Measurements from ENCODE around the gene KAZN.

Gene KAZN

DNA sequence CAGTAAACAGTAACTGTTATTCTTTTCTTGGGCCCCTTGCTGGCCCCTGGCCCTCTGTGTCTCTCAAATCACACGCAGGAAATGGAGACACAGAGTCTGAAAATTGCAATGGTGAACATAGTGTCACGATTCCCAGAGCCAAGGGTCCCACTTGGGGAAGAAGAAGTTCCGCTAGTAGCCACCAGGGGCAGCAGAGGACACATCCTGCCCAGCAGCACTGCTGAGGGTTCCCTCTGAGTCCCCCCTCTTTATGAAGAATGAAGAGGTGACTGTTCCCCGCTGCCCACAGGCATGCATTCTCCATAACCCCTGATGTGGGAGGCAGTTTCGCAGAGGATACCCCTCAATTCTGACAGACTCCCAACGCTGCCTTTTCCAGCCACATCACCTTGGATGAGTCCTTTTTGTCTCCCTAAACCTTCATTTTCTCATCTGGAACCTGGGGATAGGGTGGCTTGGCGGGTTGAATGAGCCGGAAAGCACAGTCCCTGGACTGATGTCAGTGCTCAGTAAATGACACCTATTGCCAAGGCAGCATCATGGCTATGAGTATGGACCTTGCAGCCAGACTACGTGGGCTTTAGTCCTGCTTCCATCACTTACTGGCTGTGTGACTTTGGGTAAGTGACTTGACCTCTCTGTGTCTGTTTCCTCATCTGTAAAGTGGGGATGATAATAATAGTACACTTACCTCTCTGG, 317.0 kb downstream of the KAZN start:
- no peak for DNase-seq (ENCODE audit: low read depth)

DNA sequence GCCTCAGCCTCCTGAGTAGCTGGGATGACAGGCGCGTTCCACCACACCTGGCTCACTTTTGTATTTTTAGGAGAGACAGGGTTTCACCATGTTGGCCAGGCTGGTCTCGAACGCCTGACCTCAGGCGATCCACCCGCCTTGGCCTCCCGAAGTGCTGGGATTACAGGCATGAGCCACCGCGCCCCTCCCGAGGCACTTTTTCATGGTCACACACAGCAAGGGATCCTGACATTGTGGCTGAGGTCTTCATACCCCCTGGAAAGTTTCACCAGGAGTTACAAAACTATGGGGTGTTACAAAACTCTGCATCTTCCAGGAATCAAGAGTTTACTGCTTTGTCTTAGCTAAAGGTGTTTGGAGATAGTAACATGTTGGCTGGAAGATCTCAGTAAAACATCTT, 320.8 kb downstream of the KAZN start:
- no peak for DNase-seq (ENCODE audit: low read depth)

DNA sequence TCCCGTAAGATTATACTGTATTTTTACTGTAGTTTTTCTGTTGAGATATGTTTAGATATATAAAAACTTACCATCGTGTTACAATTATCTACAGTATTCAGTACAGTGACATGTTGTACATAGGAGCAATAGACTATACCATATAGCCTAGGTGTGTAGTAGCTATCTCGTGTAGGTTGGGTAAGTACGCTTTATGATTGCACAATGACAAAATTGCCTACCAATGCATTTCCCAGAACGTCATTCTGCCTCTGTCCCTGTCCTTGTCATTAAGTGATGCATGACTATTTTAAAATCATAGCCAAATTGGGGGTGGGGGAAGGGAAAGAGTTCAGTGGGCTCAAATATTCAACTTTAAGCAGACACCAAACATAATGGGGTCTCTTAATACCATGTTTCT, 321.3 kb downstream of the KAZN start:
- DNase-seq (ENCODE audit: low read depth): no peak

DNA sequence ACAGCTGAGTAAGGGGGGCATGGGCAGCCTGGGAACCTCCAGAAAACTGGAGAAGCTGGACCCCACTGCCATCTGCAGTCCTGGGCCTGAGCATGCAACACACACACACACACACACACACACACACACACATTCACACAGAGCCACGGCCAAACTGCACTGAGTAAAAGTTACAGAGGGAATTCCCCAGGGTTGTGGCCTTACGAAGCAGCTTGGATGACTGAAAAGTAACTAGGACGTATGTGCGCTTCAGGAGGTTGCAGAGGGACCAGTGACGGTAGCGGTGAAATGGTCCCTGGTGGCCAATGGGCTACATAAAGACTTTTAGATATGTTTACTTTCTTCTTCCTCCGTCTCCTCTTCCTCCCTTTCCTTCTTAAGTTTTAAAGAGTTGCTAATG, 322.6 kb downstream of the KAZN start:
- DNase-seq (ENCODE audit: low read depth): no peak

DNA sequence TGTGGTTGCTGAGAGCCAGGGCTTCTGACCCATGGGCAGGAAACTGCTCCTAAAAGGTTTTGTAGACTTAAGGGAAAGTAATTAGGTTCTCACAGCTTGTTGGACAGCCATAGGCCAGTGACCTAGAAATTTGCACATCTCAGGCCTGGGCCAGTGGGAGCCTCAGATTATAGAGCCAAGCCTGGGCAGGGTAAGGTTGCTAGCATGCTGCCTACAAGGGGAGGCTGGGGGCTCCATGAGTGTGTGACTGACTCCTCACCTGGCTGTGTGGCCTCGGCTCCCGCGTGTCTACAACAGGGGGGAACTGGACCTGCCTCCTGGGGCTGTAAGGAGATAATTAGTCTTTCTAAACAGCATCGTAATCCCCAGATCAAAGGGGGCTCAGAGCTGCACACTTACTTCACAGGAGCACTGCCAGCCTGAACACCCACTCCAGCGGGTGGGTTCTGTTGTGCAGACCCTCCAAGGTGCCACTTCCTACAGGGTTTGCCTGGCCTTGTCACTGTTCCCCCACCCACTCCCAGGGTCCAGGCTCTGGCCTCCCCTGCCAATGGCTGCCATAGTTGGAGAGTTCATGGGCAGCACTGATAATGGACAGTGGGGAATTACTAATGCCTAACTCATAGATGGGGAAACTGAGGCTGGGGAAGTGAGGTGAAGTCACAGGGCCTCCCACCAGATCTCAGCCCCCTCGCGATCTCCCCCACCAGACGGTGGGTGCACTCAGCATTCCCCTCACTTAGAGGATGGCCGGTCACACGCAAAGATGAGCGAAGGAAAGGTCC, 324.6 kb downstream of the KAZN start:
- DNase-seq (ENCODE audit: low read depth): no peak

DNA sequence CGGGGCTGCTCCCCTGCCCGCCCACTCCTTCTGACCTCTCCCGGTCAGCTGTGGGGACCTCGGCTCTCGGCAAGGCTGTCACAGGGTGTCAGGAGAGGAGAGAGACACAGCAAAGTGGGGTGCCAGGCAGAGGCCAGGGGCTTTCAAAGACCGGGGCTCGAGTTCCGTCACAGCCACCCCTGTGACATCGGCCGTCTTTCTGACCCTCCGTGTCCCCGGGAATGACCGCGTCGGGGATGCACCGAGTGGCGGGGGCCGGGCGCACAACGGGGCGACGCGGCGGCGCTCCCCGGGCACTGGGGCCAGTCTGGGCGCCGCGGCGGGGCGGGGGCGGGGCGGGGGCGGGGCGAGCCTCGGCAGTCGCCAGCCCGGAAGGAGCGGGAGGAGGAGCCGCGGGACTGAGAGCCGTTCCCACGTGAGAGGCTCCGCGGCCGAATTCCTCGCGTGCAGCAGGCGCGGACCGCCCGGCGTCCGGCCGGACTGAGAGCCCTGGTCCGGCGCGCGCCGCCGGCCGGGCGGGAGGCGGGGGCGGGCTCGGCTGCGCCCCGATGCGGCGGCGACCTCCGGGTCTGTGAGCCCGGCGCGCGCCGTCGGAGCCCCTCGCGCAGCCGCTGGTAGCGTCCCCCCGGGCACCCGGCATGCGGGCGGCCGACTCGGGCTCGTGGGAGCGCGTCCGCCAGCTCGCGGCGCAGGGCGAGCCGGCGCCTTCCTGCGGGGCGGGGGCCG, 325.4 kb downstream of the KAZN start:
- peak; percentile 64 for DNase-seq (ENCODE audit: low read depth)

DNA sequence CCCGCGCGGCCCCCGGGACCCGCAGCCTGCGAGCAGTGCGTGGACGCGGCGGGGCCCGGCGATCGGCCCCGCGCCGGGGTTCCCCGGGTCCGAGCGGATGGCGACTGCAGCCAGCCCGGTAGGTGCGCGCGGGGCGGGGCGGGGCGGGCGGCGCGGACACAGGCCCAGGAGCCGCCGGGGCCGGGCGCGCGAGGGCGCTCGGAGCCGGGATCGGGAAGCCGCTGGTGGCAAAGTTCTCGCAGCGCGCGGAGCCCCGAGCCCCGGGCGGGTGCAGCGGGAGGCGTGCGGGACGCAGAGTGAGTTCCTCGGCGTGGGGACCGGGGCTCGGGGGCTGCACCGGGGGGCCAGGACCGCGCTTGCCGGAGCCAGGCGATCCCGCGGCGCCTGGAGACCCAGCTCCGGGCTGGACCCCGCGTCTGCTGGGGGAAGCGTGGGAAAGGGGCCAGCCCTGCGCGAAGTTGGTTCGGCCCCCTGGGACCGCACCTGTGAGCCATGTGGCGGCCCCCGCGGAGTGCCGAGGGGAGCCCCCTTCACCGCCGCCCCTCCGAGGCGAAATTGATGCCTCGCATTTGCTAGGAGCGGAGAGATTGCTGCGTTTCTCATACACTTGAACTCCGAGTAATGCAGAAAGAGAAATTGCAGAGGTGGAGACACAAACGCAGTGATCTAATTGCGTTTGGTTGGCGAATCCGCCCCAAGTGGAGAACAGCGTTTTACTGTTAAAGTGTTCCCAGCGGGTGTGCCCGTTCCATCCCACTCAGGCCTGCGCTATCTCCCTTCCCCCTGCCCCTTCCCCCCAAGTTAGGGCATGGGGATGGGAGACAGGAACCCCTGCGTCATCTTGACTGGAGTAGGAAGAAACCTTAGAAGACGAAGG, 326.2 kb downstream of the KAZN start:
- DNase-seq (ENCODE audit: low read depth): peak; percentile 40

DNA sequence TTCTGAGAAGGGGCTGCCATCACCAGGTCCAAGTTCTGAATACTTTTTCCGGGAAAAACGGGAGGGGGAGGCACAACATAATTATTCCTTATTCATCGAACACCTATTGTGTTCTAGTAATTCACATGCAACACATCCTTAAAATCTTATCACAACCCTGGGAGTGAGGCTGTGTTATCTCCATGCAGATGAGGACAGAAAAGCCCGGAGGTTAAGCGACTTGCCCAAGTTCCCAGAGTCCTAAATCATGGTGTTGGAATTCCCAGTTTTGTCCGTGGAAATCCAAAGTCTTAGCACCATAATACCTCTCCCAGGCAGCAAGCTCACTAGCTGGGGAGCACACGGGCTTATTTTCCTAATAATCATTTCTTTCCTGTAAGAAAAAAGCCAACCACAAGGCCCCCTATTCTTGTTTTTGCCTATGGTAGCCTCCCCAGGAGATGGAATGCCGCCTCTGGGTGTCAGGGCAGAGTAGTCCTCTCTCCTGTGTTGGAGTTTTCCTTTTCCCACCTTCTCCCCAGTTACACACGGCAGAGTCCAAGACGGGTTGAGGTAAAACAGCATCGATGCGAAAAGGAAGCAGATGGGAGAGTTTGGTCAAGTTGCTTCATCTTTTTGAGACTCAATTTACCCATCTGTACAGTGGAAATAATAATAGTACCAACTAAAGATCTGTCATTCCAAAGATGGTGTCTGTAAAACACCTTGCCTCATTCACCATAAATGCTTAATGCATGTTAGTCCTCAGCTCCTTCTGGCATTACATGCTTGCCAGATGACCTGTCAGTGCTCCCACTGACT, 327.1 kb downstream of the KAZN start:
- DNase-seq (ENCODE audit: low read depth): no peak

DNA sequence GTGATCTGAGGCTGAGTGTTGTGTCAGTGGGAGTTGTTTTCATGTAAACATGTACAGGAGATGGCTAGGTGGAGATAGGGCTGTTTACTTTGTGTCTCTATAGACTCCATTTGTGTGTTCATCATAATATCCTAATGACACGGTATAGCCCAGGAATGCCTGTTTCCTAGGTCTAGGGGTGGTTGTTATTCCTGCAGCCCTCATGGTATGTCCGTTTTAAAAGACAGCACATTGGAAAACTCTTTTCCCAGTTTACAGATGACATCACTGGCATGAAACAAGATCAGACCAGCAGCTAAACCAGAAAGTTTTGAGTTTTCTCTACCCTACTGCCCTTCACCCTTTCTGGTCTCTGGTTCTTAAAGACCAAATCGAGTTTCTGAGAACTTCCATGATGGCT, 327.7 kb downstream of the KAZN start:
- DNase-seq (ENCODE audit: low read depth): peak; percentile 48

DNA sequence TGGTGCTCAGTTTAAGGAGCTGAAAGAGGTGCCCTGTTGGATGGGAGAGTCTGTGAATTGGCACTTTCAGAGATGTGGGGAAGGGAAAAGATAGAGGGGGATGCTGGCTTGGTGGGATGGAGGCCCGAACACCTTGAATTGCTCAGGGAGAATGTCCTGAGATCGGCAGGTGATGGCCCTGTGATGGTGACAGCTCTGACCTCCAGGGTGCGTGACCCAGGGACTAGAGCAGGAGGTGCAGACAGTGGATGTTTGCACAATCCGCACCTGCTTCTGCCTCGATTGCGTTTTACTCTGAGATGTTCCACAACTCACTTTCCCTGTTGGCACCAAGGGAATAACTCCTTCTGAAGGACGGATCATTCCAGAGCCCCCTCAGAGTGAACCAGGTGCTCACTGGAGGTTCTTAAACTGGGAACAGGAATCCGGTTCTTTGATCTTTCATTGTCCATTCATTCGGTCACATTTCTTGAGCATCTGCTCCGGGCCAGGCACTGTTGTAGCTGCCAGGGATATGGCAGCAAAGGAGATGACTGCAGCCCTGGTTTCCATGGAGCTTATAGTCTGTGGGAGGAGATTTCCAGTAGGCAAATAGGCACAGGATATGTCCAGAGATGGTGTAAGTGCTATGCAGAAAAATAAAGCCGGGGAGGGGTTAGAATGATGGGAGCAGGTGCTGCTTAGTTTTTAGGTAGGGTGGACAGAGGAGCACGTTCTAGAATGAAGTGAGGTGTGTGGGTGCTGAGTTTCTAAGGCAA, 328.5 kb downstream of the KAZN start:
- DNase-seq (ENCODE audit: low read depth): no peak

DNA sequence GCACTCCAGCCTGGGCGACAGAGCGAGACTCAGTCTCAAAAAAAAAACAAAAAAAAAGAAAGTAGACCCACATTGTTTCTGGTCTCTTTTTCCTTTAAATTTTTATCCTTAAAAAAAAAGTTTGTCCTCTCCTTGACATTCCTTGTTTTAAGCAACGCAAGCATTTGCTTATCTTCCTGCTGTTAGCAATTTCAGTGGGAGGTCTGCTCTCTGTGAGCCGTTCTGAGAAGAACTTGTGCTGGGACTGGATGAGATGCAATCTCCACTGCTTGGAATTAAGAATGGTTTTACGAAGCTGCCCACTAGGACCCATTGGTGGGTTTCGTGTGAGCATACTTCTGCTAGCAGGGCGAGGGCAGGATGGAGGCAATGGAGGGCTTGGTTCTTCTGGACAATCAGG, 329.9 kb downstream of the KAZN start:
- DNase-seq (ENCODE audit: low read depth): peak; percentile 77

DNA sequence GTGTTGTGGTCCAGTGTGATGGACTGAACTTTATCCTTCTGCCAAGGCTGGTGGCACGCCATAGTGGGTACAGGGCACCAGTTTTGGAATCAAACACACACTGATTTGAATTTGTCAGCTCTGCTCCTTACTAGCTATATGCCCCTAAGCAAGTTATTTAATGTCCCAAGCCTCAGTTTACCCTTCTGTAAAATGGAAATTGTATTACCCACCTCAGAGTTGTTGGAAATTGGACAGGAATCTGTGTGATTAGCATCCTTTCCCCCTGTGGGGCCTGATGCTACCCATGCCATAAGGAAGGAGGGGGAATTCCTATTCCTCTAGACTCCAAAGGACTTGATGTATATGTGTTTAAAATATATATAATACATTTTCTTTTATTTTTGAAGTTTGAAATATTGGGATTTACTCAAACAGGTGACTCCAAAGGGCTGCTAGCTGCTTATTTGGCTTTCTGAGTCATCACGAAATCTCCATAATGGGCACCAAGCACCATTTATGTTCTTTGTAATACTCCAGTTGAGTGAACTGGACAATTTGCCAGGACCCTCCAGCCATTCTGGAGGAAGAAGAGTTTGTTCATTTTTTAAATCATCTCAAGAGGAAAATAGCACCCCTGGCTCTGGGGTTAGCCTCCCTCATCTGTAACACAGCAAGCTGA, 330.5 kb downstream of the KAZN start:
- no peak for DNase-seq (ENCODE audit: low read depth)

DNA sequence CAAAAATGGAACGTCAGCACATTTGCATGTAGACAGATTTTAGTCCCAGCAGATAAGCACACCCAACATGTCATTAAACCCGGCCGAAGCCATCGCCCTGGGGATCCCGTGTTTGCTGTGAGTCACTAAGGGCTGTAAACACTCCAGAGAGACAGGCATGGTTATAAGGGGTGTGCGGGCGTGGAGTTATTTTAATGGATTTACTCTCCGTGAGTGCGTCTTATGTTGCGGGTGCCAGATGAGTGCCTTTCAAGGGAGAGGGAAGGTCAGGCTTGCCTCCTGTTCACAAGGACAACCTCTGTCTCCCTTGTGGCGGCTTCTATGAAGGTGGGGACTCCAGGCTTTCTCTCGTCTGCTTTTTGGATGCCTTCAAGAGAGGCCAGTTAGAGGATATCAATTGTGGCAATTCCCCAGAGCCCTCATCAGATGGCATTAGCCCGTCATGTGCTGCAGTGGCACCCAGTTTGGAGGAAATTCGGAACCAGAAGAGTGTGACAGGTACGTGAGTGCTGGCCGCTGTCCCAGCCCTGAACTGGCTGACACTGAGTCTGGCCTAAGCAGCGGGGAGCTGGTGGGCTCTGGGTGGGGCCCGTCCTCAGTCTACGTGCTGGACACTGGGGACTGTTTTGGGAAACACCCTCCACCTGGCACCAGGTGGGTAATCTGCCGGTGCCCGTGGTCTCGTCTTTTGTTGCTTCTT, 331.2 kb downstream of the KAZN start:
- peak; percentile 70 for DNase-seq (ENCODE audit: low read depth)

DNA sequence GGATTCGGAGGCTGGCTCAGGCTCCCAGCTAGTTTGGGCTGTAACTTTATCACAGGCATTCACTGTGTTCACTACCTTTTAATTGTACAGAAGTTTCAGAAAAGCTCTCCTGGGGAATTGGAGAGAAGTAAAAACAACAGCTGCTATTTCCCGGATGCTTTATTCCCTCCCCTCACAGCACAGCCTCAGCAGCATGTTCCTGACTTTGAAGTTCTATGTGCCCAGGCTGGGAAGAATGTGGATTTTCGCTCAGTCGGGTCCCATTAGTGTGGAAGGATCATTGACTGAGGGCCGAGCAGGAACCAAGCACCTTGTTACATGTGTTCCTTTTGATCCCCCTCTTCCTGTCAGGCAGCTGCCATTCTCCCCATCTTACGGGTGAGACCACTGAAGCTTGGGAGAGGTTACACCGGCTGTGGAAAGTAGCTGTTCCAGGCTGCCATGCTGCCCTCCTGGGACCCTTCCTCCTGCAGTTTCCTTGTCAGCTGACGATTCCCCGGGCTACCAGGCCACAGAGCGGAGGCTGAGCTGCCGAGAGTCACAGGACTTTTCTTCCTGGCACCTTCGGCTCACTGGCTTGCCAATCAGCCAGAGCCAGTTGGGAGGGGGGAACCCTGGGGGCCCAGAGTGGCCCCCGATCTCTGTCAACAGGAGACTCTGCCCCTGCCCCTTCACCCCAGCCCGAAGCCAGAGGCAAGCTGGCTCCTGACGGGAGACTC, 331.9 kb downstream of the KAZN start:
- DNase-seq (ENCODE audit: low read depth): no peak

DNA sequence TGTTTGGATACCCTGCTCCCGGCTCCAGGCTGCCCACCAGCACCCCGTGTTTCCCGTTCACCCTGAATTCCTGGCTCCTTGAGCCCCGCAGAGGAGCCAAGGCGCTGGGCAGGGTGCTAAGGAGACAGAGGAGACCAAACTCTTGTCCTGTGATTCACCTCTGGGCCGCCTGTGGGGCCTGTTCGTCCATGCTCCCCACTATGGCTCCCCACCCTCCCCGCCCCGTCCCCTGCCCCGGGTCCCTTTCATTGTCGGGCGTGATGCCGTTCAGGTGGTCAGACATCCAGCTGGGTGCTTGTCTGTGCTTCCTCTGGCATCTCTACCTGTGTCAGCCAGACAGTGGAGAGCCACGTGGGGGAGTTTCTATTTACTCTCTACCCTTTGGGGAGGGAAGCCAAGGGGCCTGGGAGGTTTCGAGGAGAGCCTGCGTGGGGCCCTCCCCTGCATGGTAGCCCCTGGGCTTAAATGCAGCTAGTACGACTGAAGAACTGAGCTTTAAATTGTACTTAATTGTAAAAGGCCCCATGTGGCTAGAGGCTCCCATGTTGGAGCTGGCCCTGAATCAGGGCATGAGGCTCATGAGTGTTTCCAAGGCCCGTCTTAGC, 333.7 kb downstream of the KAZN start:
- DNase-seq (ENCODE audit: low read depth): no peak

DNA sequence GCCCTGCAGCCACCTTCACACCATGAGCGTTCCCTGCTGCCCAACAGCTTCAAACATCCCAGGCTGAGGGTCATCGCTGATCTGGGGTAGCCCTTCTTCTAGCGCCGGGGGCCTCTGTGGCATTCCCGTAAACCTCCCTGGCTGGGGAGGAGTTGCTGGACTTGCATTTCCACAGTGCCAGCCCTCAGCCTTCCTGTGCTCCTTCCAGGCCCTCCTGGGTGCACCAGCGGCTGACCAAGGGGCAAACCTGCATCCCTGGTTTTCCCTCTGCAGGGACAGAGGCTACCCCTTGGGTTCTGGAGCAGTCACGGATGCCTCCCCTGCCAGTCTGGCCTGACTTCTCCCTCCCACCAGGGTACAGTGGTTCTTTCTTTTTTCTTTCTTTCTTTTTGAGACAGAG, 336.4 kb downstream of the KAZN start:
- no peak for DNase-seq (ENCODE audit: low read depth)

DNA sequence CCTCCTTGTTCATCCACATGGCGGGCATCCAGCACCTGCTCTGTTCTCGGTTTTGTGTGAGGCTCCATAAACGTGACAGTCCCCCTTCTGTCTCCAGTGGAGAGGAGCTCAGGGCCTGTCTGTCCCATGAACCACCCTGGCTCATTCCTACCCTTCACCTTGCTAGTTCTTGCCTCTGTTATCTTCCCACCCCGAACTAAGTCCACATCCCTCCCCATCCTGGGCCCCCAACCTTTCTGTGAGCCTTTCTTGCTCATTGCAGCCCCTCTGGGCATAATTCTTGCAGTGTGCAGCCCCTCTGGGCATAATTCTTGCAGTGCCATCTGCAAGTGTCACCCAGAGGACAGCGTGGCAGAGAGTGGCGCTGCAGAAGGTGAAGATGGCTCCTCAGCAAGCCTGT, 338.3 kb downstream of the KAZN start:
- DNase-seq (ENCODE audit: low read depth): no peak

DNA sequence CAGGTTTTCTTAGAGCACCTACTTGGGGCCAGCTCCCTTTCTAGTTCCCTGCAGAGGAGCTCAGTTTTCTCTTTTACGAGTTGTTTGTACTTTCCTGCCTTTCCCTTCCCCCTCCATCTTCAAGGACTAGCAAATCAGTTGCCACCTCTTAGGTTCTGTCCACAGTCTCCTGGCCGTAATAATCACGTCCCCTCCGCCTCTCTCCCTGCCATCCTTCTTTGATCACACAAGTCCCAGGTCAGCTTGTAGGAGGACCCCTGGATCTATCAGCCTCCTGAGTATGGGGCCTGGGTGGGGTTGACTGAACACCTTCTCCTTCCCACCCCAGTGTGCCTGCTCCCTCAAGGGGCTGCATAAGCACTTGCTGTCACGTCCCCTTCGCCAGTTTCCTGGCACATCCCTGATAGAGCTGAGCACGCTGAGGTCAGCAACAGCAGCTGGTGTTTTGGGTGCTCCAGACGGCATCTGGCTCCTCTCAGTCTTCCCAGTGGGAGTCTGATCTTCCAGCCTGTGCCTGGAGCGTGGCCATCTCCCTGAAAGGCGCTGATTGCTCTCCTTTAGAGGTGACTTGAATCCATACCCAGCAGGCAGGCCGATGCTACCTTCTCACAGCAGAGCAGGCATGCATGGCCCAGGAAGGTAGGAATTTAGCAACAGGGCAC, 338.9 kb downstream of the KAZN start:
- no peak for DNase-seq (ENCODE audit: low read depth)
